Calu3 (cell line): ENCODE measurements around the gene LMO2. TPM values are rescaled to one million over a fixed set of nuclear protein-coding genes. Genes with fewer than 3 reads are reported as not detected.

Experiments
- BruUV-seq: library from RNA; stranded (reverse); fragments of 400-500 nt; replicated peaks from 2 replicates; lab custom pipeline; 2021; lab: Mats Ljungman, UMichigan
- CTCF ChIA-PET: fragments of 300-600 bp; sonication (Branson Sonifier 250); formaldehyde crosslinking; loops from one replicate; lab custom pipeline; 2022; ENCODE audit warnings: antibody characterized with exemption; lab: Charles Lee
- DNase-seq: peaks from one replicate; pipeline ENCODE4 v3.0.0; 2022
- H3K27ac Mint-ChIP-seq: one replicate; pipeline ENCODE4 v1.8.0; 2022; ENCODE audit warnings: mixed read lengths; ENCODE audit not compliant: unreplicated experiment
- H3K27me3 Mint-ChIP-seq: one replicate; pipeline ENCODE4 v1.8.0; 2022; ENCODE audit warnings: mixed read lengths; ENCODE audit not compliant: unreplicated experiment
- H3K36me3 Mint-ChIP-seq: one replicate; pipeline ENCODE4 v1.8.0; 2022; ENCODE audit warnings: mild to moderate bottlenecking, moderate library complexity, mixed read lengths; ENCODE audit not compliant: insufficient read depth, unreplicated experiment
- H3K4me1 Mint-ChIP-seq: one replicate; pipeline ENCODE4 v1.8.0; 2022; ENCODE audit warnings: mild to moderate bottlenecking, low read depth, mixed read lengths; ENCODE audit not compliant: unreplicated experiment
- H3K4me3 Mint-ChIP-seq: one replicate; pipeline ENCODE4 v1.8.0; 2022; ENCODE audit warnings: mild to moderate bottlenecking, low read depth, moderate library complexity, mixed read lengths; ENCODE audit not compliant: unreplicated experiment
- H3K9me3 Mint-ChIP-seq: one replicate; pipeline ENCODE4 v1.8.0; 2022; ENCODE audit warnings: low read depth, mixed read lengths; ENCODE audit not compliant: unreplicated experiment
- CTCF ChIP-seq: fragments of 200-600 bp; IDR thresholded peaks from one replicate; pipeline ENCODE4 v1.8.0; 2022; ENCODE audit warnings: antibody characterized with exemption; ENCODE audit not compliant: unreplicated experiment
- intact Hi-C: fragments of 100-400 bp; cut with micrococcal nuclease; formaldehyde crosslinking; loops from one replicate; pipeline ENCODE4 v1.10.0; 2022; ENCODE audit not compliant: unreplicated experiment
- total RNA-seq: library from RNA; stranded (reverse); gene quantifications from 2 replicates; pipeline ENCODE4 v1.2.3, GENCODE V29; 2022

LMO2 gene
- total RNA-seq, 1 experiment from 2014 or later, result 0.38 TPM

DNA sequence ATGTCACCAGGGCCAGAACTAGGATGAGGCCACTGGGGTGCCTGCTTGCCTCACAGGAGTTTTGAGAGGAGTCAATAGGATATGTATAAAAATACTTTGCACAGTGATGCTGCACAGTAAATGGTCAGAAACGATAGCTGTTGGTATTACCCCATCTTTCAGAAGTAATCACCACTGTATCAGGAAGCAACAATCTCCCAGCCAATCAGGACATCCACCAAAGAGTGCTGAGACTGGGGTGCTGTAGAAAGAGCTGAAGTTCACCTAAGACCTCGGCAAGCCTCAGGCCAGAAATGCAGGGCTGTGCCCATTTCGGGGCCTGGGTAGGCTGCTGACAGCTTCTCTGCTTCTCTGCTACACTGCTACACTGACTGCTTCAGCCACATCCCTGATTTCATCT lies 17.4 kb downstream of the LMO2 start:
- peaks cover 5% of the 10 kb centered on the region for H3K4me1 Mint-ChIP-seq
- DNase-seq, result no peak
- H3K4me3 Mint-ChIP-seq, result no peak overlapping the region
- no peak overlapping the region for H3K27ac Mint-ChIP-seq
- no peak for TF ChIP-seq CTCF
- H3K27me3 Mint-ChIP-seq, result peaks cover 99% of the 10 kb centered on the region
- CTCF ChIA-PET, result interaction anchor here (0.6 kb wide), 1 partner anchor 721 kb away, joined by 3 read pairs; no protein-coding TSS in a partner anchor
- BruUV-seq, result no TSS peak
- intact Hi-C loops, result no loop called here
- peaks cover 7% of the 10 kb centered on the region for H3K36me3 Mint-ChIP-seq
- no peaks in the 10 kb centered on the region for H3K9me3 Mint-ChIP-seq

GRCh38 chr11:33869481-33870422 lies 22.1 kb downstream of the LMO2 start:
- H3K4me1 Mint-ChIP-seq, result peaks cover 5% of the 10 kb centered on the region
- no peaks in the 10 kb centered on the region for H3K9me3 Mint-ChIP-seq
- TF ChIP-seq CTCF, result no peak
- CTCF ChIA-PET, result interaction anchor here (0.7 kb wide), 1 partner anchor 63 kb away, joined by 3 read pairs; no protein-coding TSS in a partner anchor
- H3K27me3 Mint-ChIP-seq, result peaks cover 94% of the 10 kb centered on the region
- peaks cover 7% of the 10 kb centered on the region for H3K36me3 Mint-ChIP-seq
- peak overlapping the region; percentile 69 for H3K4me3 Mint-ChIP-seq
- no peak overlapping the region for H3K27ac Mint-ChIP-seq
- no TSS peak for BruUV-seq
- peak; percentile 15 for DNase-seq
- intact Hi-C loops, result no loop called here

GRCh38 chr11:33868647-33869461 lies 23.0 kb downstream of the LMO2 start:
- CTCF ChIA-PET, result interaction anchor here (0.6 kb wide), 1 partner anchor 73 kb away, joined by 9 read pairs; no protein-coding TSS in a partner anchor
- H3K4me1 Mint-ChIP-seq, result peaks cover 5% of the 10 kb centered on the region

More at GRCh38 chr11:33868647-33869461, 23.0 kb downstream of the LMO2 start:
- intact Hi-C loops, result no loop called here
- BruUV-seq, result no TSS peak
- Mint-ChIP-seq H3K27me3 (peaks cover 94% of the 10 kb centered on the region), H3K9me3 (no peaks in the 10 kb centered on the region), H3K36me3 (peaks cover 7% of the 10 kb centered on the region), H3K4me3 (peak overlapping the region; percentile 69), H3K27ac (no peak overlapping the region)
- no peak for DNase-seq
- no peak for TF ChIP-seq CTCF
